HG03097 (cell line): ENCODE data around the gene KCTD11.
"Not testable (repeated sequence)": the region's sequence is repeated elsewhere in the genome, so short reads cannot be mapped to it uniquely, and the experiment has no call there.

Experiments
- ATAC-seq: cut with Tn5 transposase; IDR thresholded peaks from one replicate; pipeline ENCODE4 v1.9.1; 2021; ENCODE audit not compliant: unreplicated experiment, low FRiP score

The KCTD11 gene

DNA sequence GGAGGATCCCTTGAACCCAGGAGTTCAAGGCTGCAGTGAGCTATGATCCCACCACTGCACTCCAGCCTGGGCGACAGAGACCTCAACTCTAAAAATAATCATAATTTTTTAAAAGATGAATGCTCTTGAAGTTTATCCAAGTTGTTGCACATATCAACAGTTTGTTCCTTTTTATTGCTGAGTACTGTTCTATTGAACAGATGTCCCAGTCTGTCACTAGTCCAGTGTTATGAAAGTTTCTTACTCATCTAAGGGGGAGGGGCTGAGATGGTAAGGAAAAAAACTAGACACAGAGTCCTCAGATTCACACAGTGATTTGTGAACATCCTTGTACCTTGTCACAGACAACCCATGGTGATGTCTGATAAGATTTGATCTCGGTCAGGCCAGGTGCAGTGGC lies 11.8 kb upstream of the KCTD11 start:
- no peak for ATAC-seq

- no peak for ATAC-seq
Measured at GRCh38 chr17:7341842-7342241, 10.1 kb upstream of the KCTD11 start.

DNA sequence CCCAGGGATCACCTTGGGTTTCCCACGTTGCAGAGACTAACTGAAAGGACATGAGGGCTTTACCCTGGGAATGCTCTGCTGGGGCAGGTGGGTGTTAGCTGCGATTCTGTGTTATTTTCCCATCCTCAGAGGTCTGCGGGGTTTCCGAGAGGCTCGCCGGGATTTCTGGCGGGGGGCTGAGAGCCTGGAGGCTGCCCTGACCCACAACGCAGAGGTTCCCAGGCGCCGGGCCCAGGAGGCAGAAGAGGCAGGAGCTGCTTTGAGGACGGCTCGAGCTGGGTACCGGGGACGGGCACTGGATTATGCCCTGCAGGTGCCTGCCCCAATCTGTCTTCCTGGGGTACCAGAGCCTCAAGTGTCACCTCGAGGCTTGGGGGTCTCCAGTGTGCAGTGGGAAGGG lies 8.7 kb upstream of the KCTD11 start:
- ATAC-seq = no peak

- no peak for ATAC-seq
Measured at GRCh38 chr17:7346761-7347614, 5.0 kb upstream of the KCTD11 start.

DNA sequence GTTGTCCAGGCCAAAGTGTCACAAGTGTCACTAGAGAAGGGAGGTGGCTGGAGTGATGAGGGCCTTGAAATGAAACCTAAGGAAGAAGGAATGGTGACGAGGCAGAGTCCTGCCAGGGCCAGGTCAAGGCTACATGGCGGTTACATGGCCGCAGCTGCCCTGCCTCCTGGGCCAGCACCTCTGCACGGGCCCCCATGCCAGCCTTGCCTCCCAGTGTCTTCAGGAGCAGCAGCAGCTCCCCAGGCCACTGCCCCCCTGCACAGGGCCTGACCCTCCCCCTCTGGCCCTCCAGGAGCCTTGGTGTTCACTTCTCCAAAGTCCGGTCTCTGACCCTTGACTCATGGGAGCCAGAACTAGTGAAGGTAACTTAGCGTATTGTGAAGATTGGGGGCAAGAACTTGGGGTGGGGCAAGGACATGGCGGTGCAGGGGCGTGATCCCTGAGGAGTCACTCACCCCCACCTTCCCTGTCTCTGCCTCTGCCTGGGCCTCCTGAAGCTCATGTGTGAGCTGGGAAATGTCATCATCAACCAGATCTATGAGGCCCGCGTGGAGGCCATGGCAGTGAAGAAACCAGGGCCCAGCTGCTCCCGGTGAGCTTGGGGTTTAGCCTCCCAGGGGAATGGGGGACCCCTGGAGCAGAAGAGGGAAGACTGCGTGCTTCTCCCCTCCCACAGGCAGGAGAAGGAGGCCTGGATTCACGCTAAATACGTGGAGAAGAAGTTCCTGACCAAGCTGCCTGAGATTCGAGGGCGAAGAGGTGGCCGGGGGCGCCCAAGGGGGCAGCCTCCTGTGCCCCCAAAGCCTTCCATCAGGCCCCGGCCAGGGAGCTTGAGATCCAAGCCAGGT lies 4.1 kb upstream of the KCTD11 start:
- no peak for ATAC-seq

DNA sequence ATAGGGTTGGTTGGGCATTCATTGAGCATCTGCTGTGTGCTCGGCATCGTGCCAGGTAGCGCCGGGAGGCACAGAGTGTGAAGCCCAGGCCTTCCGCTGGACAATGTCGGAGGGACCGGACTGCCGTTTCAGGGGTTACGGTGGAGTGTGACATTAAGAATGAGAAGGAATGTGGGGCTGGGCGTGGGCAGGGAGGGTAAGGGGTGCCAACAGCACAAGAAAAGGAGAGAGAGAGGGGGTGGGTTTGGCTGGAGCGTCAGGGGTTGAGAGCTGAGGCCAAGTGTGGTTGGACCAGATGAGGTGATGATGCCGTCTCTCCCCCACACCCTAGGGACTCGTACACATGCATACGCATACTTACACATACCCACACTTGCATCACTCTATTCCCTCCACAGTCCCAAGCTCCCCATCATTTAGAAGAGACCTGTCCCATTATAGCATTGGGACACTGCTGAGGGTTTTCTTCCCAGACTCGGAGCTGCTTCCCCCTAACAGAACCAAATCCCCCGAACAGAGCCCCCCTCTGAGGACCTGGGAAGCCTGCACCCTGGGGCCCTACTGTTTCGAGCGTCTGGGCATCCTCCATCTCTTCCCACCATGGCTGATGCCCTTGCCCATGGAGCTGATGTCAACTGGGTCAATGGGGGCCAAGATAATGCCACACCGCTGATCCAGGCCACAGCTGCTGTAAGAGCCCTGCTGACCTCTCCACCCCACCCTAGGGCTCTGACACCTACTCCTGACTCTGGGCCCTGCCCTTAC lies 3.3 kb upstream of the KCTD11 start:
- ATAC-seq = no peak

GRCh38 chr17:7352503-7352889 lies 534 bp downstream of the KCTD11 start:
- no peak for ATAC-seq

DNA sequence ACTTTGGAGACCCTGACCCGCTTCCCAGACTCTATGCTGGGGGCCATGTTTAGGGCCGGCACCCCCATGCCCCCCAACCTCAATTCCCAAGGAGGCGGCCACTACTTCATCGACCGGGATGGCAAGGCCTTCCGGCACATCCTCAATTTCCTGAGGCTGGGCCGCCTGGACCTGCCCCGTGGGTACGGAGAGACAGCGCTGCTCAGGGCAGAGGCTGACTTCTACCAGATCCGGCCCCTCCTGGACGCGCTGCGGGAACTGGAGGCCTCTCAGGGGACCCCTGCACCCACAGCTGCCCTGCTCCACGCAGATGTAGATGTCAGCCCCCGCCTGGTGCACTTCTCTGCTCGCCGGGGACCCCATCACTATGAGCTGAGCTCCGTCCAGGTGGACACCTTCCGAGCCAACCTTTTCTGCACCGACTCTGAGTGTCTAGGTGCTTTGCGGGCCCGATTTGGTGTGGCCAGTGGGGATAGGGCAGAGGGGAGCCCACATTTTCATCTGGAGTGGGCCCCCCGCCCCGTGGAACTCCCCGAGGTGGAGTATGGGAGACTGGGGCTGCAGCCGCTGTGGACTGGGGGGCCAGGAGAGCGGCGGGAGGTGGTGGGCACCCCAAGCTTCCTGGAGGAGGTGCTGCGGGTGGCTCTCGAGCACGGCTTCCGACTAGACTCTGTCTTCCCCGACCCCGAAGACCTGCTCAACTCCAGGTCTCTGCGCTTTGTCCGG lies 1.1 kb downstream of the KCTD11 start:
- ATAC-seq = no peak

DNA sequence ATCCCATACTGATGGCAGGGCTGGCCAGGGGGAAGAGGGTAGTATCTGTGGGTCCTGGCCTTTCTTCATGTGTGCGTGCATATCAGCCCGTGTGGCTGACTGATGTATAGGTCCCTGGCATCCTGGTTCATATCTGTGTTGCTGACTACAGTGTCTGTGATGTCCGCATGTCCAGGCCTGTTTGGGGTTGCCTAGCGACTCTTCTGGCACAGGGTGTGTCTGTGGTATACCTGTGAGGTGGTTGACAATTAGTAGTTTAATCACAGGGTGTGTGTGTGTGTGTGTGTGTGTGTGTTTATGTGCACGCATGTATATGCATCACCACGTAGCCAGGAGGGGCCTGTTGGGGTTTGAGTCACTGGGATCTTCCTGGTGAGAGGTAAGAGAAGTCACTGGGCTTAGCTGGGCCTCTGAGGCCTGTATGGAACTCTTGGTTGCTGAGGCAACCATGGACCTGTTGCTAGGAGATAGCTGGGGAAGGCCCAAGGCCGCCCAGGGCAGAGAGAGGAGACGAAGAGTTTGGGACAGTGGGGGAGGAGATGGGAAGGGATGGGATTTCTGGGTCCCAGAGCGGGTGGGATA lies 2.4 kb downstream of the KCTD11 start:
- no peak for ATAC-seq

DNA sequence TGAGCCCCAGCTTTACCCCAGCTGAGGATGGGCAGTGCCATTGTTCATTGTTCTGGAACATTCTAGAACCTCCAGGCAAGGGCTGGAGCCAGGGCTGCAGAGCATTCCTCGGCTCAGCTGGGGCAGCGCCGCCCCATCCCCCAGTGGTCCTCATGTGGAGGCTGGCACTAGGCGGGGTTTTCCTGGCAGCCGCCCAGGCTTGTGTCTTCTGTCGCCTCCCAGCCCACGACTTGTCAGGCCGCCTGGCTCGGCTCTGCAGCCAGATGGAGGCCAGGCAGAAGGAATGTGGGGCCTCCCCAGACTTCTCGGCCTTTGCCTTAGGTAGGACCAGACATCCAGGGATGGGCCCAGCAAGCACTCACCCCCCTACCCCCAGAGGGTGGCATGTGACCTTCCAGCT lies 3.1 kb downstream of the KCTD11 start, which contains the start of gene TMEM95:
Gene TMEM95 (plus strand): TSS at position 104 of the 400 bp plus-strand sequence. CDS start 49 bp downstream, at position 153.
- ATAC-seq = no peak

DNA sequence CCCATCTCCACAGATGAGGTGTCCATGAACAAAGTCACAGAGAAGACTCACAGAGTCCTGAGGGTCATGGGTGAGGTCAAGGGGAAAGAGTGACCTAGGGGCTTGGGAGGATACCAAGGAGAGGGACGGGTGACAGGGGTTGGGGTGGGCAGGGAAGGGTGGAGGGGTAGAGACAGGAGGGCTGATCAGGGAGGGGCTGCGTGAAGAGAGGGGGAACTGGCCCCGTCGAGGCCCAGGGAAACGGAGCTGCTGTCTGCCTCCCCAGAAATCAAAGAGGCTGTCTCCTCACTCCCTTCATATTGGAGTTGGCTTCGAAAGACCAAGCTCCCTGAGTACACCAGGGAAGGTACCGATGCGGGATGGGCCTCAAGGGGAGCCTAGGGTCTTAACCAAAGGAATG lies 3.6 kb downstream of the KCTD11 start:
- ATAC-seq = no peak

DNA sequence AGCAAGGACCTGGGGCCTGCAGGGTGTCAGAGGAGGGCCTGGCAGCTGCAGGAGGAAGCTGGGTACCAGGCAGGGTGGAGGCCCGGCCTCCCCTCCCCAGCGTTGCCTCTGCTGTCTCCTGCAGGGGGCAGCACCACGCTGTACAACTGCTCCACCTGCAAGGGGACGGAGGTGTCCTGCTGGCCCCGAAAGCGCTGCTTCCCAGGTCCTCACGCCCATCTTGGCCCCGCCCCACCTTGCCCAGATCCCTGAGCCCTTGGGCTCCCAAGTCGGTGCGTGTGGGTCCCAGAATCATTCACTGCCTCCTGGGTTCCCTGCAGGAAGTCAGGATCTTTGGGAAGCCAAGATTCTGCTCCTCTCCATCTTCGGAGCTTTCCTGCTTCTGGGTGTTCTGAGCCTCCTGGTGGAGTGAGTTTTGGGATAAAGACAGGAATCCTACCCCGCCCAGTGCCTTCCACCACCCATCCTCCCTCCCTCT lies 4.1 kb downstream of the KCTD11 start:
- ATAC-seq = no peak

GRCh38 chr17:7356756-7357155 lies 4.8 kb downstream of the KCTD11 start:
- no peak for ATAC-seq

- ATAC-seq = no peak
Measured at GRCh38 chr17:7357381-7357780, 5.4 kb downstream of the KCTD11 start.

GRCh38 chr17:7361906-7362305 lies 9.9 kb downstream of the KCTD11 start:
- ATAC-seq = no peak

- ATAC-seq = no peak
Measured at GRCh38 chr17:7363311-7363710, 11.3 kb downstream of the KCTD11 start.

DNA sequence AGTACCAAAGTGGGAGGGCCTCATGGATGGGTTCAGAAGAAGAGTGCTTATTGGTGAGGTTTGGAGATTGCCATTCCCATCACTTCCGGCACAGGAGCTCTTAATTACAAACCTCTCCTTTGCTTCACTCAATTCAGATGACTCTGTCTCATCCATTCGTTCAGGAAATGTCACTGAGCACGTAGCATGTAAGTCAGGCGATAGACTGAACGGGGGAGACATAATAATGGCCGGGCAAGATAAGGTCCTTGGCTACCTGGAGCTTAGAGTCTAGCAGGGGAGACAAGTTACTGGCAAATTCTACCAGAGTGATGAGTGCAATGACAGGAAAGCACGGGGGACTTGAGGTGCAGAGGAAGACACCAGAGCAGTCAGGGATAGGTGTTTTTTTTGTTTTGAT lies 14.0 kb downstream of the KCTD11 start:
- not testable (repeated sequence) for ATAC-seq

DNA sequence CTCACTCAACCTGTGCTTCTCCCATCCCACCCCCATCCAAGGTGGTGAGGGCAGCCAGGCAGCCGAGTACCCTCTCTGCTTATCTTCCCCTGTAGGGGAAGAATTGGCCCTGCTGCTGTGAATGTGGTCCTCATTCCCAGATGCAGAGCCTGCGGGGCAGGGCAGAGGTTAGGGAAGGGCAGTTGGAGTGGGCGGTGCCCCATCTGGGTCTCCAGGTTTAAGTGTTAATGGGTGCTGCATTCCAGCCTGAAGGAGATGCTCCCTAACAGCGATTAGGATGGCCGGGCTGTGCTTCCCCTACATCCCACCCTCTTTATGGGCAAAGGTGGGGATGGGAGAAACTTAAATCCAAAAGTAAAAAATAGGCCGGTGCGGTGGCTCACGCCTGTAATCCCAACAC lies 15.1 kb downstream of the KCTD11 start:
- no peak for ATAC-seq

DNA sequence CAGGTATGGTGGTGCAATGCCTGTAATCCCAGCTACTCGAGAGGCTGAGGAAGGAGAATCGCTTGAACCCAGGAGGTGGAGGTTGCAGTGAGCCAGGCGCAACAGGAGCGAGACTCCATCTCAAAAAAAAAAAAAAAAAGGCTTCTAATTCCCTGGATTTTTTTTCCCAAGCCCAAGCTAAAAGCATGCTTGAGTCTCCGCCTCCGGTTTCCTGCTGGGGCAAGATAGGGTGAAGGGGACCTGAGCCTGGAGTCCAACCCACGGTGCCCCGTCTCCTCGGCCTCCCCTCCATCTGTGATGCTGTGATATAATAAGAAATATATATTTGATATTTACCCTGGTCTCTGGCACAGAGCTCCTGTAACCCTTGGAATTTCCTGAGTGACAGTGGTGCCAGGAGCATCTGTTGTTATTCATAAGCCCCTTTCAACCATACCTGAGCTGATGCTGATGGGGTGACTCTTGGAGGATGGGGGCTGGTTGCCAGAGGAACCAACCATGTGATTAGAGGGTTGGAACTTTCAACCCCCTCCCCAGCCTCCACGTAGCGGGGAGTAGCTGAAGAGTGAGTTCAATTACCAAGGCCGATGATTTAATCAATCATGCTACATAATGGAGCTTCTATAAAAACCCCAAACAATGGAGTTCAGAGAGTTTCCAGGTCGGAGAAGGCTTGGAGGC lies 16.1 kb downstream of the KCTD11 start:
- no peak for ATAC-seq
